Suprapubic skin (tissue), 4 donors: Measurements from ENCODE around the gene BRWD1. TPM values are rescaled to one million over a fixed set of nuclear protein-coding genes. Genes with fewer than 3 reads are reported as not detected.

ENCODE experiments used
- DNase-seq, 2 donors: peaks; one replicate each; pipeline ENCODE4 v3.0.0-alpha.2; 2019; ENCODE audit warnings: low spot score in 2 of 2
- H3K27ac ChIP-seq: fragments of 200-600 bp; sonication (generic); one replicate; pipeline ENCODE4 v1.5.1; 2019
- H3K27me3 ChIP-seq: fragments of 200-600 bp; sonication (generic); one replicate; pipeline ENCODE4 v1.5.1; 2019
- H3K36me3 ChIP-seq: fragments of 200-600 bp; sonication (generic); one replicate; pipeline ENCODE4 v1.5.1; 2019
- H3K4me1 ChIP-seq: fragments of 200-600 bp; sonication (generic); one replicate; pipeline ENCODE4 v1.5.1; 2019
- H3K4me3 ChIP-seq: fragments of 200-600 bp; sonication (generic); one replicate; pipeline ENCODE4 v1.5.1; 2019; ENCODE audit warnings: mild to moderate bottlenecking
- H3K9me3 ChIP-seq: fragments of 200-600 bp; sonication (generic); one replicate; pipeline ENCODE4 v1.5.1; 2019
- CTCF ChIP-seq, 2 donors: fragments of 200-600 bp in 1 of 2; fragments of 450-650 bp in 1 of 2; sonication (generic) in 1 of 2; IDR thresholded peaks; one replicate each; pipeline ENCODE4 v1.5.1; 2016 to 2019; ENCODE audit warnings: antibody characterized with exemption in 2 of 2, mild to moderate bottlenecking in 1 of 2, moderate library complexity in 1 of 2
- EP300 ChIP-seq: sonication (generic); formaldehyde crosslinking; IDR thresholded peaks from one replicate; pipeline ENCODE4 v1.6.1; 2017; ENCODE audit warnings: antibody characterized with exemption
- POLR2A ChIP-seq, 2 donors: fragments of 450-650 bp; IDR thresholded peaks; one replicate each; pipeline ENCODE4 v1.6.1; 2017; ENCODE audit warnings: antibody characterized with exemption in 2 of 2, mild to moderate bottlenecking in 2 of 2, moderate library complexity in 2 of 2
- POLR2AphosphoS5 ChIP-seq, 3 donors: sonication (generic); formaldehyde crosslinking; IDR thresholded peaks; one replicate each; pipeline ENCODE4 v1.6.1; 2017; ENCODE audit warnings: antibody characterized with exemption in 3 of 3
- WGBS: methylation state at CpG from one replicate; pipeline ENCODE4 v1.1.5; 2018; 5-methylcytosine and 5-hydroxymethylcytosine counted together
- total RNA-seq, 4 donors: library from RNA; depleted of rRNA; stranded (reverse); fragments of >200 nt; gene quantifications; one replicate each; pipeline ENCODE4 v1.1.0, GENCODE V29; 2016

The BRWD1 gene
- total RNA-seq, 4 donors from 2014 or later, result 45.7 to 143 (median 63.1) TPM

GRCh38 chr21:39346671-39347331, 33.4 kb upstream of the BRWD1 start:
- DNase-seq, result no peak
- H3K4me1 ChIP-seq, result peaks cover 30% of the 10 kb centered on the region
- no peak overlapping the region for H3K4me3 ChIP-seq
- TF ChIP-seq CTCF (IDR thresholded peaks at IDR 0.05) (no peak), EP300 (no peak), POLR2AphosphoS5 (IDR thresholded peaks at IDR 0.05) (no peak), POLR2A (IDR thresholded peaks at IDR 0.05) (no peak)
- H3K36me3 ChIP-seq, result peaks cover 19% of the 10 kb centered on the region
- 63% methylated on average over 7 of the region's 7 CpGs for WGBS
- H3K27me3 ChIP-seq, result no peaks in the 10 kb centered on the region
- H3K9me3 ChIP-seq, result no peaks in the 10 kb centered on the region
- H3K27ac ChIP-seq, result no peak overlapping the region

GRCh38 chr21:39346206-39346605, 32.8 kb upstream of the BRWD1 start:
- DNase-seq, result no peak
- H3K27me3 ChIP-seq, result no peaks in the 10 kb centered on the region
- 48% methylated on average over 3 of the region's 3 CpGs for WGBS
- H3K9me3 ChIP-seq, result no peaks in the 10 kb centered on the region
- peaks cover 25% of the 10 kb centered on the region for H3K36me3 ChIP-seq
- peaks cover 30% of the 10 kb centered on the region for H3K4me1 ChIP-seq
- H3K4me3 ChIP-seq, result no peak overlapping the region
- no peak overlapping the region for H3K27ac ChIP-seq
- TF ChIP-seq POLR2AphosphoS5 (IDR thresholded peaks at IDR 0.05), result no peak
- no peak for TF ChIP-seq CTCF (IDR thresholded peaks at IDR 0.05)
- no peak for TF ChIP-seq POLR2A (IDR thresholded peaks at IDR 0.05)
- no peak for TF ChIP-seq EP300

- Histone ChIP-seq H3K4me1 (peaks cover 30% of the 10 kb centered on the region), H3K9me3 (no peaks in the 10 kb centered on the region), H3K4me3 (no peak overlapping the region), H3K27ac (no peak overlapping the region), H3K27me3 (no peaks in the 10 kb centered on the region), H3K36me3 (peaks cover 29% of the 10 kb centered on the region)
- WGBS, result 84% methylated on average over 6 of the region's 6 CpGs
- TF ChIP-seq POLR2A (IDR thresholded peaks at IDR 0.05) (no peak), CTCF (IDR thresholded peaks at IDR 0.05) (no peak), EP300 (no peak), POLR2AphosphoS5 (IDR thresholded peaks at IDR 0.05) (no peak)
- DNase-seq, result no peak
Measured at GRCh38 chr21:39345440-39345839, 32.0 kb upstream of the BRWD1 start.

- WGBS, result 88% methylated on average over 5 of the region's 5 CpGs
Measured at GRCh38 chr21:39344848-39345247, 31.4 kb upstream of the BRWD1 start.

More at GRCh38 chr21:39344848-39345247, 31.4 kb upstream of the BRWD1 start:
- no peak overlapping the region for H3K4me3 ChIP-seq
- H3K27me3 ChIP-seq, result no peaks in the 10 kb centered on the region
- H3K4me1 ChIP-seq, result peaks cover 26% of the 10 kb centered on the region
- DNase-seq, result no peak
- no peaks in the 10 kb centered on the region for H3K9me3 ChIP-seq
- no peak for TF ChIP-seq POLR2A (IDR thresholded peaks at IDR 0.05)
- TF ChIP-seq EP300, result no peak
- no peak for TF ChIP-seq CTCF (IDR thresholded peaks at IDR 0.05)
- TF ChIP-seq POLR2AphosphoS5 (IDR thresholded peaks at IDR 0.05), result no peak
- H3K36me3 ChIP-seq, result peaks cover 29% of the 10 kb centered on the region
- H3K27ac ChIP-seq, result no peak overlapping the region
